Activated naive CD4-positive, alpha-beta T cell treated with Interleukin-2 at 50 U/mL for 16 hours (primary cell): ENCODE data around the gene TMUB2.

ENCODE experiments used
- DNase-seq: peaks from one replicate; pipeline ENCODE4 v3.0.0-alpha.2; 2020

TMUB2 gene

DNA sequence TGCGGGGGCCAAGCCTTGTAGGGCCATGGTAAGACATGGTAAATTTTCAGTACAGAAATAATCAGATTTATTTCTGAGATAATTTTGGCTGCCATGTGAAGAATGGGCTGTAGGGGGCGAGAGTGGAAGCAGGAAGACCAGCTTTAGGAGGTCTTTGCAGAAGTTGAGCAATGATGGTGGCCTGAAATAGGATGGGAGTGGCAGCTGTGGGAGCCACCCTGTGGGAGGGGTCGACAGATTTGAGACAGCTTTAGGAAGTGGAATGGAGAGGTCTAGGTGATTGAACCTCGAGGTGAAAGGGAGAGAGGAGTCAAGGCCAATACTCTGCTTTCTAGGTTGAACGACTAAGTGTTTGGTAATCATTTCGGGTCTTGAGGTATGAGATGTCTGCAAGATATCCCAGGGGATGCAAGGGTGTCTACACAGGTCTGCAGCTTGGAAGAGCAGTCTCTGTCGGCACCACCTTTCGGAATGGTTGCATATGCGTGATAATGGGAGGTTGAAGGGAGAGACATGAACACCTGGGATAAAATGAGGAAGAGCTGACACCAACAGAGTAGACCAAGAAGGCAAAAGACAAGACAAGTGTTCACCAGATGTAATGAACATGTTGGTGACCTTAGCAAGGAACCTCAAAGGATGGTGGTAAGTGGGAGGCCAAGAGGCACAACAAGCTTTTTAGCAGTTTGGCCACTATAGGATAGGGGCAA lies 17.1 kb downstream of the TMUB2 start:
- peak; percentile 47 for DNase-seq

DNA sequence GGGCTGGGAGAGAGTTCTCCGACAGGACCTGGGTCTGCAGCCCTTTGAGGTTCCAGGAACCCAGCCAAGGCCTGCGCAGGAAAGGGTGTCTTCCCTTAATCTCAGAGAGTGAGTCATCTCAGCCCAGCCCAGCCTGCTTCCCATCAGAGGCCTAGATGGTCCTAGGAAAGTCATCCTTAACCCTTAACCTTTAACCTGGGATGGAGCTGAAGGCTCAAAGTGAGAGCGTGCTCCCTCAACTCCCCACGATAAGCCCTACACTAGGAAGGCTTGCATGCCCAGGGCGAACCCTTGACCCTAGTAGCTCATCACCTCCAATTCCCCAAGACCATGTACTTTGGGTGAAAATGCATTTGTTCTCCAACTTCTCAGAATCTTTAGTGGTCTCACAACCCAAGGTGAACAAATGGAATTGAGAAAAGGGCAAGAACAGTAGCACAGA lies 17.7 kb downstream of the TMUB2 start:
- DNase-seq: no peak

DNA sequence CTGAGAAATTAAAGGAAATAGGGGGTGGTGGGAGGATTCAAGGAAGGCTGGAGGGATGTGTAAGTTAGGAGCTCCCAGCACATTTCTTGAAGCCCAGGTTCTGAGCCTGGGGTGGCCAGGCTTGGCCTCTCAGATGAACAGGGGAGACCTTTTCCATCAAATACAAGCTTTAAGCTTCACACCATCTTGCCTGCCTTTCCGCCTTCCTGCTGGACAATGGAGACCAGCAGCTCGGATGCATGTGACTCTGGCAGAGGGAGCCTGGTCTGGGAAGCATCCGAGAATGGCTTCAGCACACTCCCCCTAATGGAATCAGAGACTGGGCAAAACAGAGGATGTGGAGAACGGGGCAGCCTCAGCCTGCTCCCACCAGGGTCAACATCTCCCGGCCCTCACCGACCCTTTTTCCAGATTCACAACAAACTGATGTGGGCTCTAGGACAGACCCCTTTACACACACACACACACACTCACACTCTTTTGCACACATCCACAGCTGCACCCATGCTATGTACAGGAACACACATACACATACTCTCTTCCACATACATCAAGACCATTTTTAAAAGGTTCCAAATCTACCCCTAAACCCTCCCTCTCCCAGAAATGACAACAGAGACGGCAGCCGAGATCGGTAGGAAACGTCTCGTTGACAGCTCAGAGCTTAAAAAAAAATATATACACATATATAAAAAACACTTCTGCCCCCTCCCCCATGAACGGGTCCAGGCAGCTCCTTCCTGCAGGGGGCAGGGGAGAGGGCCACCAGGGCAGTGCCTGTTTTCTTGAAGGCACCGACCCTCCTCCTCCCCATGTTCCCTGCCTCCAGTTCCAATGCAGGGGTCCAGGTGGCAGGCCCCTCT lies 19.4 kb downstream of the TMUB2 start:
- no peak for DNase-seq

DNA sequence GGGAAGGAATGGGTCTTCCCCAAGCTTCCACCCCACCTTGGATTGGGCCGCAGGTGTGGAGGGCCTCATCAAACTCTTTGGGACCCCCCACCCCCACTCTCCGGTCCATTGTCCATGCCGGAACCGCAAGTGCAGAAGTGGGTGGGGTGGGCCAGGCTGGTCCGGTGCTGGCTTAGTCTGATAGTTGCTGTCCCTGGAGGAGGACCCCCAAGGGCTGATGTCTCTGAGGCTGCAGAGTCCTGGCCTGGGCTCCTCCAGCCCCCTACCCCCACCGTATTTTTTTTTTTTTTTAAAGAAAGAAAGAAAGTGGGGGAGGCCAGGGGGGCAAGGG lies 20.0 kb downstream of the TMUB2 start:
- no peak for DNase-seq

DNA sequence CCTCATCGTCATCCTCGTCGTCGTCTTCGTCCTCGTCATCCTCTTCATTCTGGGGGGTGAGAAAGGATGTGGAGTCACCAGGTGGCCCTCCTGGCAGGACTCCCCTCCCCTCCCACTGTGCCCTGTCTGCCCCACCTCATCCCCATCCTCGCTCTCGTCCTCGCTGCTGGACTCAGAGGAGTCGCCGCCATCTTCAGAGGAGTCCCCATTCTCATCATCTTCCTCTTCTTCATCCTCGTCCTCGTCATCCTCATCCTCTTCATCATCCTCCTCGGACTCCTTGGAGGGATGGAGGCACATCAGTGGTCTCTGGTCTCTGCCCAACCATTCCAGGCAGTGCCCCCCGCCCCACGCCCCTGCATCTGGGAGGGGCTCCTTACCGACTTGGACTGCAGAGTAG lies 20.5 kb downstream of the TMUB2 start:
- DNase-seq: no peak

DNA sequence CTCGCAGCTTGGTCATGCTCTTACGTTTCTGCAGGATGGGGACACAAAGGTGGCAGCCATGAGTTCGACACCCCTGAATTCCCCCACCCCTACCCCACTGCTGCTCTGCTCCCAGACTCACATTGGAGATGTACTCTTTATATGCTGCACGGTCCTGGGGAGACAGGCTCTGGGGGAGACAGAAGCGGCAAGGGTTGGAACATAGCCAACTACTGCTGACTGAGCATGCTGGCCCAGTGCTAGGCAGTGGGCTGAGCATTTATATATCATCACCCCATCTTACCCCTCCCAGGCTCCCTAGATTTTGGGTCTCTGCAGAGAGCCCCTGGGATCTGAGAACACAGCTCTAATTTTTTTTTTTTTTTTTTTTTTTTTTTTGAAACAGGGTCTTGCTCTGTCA lies 21.0 kb downstream of the TMUB2 start:
- no peak for DNase-seq

DNA sequence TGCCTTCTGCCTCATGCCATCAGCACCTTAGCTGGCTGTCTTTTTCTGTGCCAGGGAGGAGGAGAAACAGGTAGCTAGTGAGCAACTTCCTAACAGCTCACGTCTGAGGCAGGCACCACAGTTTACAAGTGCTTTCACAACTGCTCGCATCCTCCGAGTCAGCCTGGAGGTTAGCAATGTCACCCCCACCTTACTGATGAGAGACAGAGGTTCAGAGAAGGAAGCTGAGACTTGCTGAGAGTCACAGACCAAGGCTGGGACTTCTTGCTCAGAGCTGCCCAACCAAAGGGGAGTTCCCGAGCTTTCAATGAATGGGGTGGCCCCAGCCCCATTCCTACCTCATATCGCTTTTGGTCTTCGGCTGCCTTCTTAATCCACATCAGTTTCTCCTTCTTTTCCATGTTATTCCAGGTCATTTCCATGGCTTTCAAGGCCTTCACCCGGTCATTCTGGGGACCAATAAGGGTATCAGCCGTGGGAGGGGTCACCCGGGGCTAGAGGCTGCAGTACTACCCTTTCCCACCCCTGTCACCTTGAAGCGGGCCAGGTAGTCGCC lies 23.1 kb downstream of the TMUB2 start:
- DNase-seq: peak; percentile 46

DNA sequence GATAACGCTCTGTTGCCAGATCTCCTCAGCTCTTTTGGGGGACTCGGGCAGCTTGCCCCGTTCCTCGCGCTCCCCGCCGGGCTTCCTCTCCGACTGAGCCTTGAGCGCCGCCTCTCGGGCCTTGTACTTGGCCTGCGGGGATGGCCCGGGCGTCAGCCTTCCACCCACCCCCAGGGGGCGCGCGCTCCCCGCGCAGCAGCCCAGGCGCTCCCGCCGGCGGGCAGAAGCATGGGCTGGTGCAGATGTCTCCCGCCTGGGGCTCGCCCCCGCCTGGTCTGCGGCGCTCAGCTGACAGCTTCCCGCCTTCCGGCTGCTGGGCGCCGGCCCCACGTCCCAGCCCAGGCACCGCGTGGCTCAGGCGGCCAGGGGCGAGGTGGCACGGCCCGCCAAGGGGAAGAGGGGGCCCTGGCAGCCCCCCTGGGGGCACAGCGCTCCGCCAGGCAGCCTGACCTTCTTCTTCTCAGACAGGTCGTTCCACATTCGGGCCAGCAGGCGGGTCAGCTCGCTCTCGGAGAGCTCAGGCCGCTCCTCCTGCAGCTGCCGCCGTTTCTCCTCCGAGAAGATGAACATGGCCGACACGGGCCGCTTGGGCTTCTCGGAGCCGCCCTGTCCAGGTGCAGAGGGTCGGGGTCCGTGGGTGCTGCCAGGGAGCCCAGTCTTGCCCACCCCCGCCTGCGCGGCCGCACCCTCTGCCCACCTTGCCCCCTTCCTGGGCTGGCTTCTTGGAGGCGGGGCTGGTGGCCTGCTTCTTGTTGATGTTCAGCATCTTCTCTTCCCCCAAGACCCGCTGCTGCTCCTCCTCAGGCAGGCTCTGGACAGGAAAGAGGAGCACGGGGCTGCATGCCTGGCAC lies 23.8 kb downstream of the TMUB2 start:
- peak; percentile 91 for DNase-seq

DNA sequence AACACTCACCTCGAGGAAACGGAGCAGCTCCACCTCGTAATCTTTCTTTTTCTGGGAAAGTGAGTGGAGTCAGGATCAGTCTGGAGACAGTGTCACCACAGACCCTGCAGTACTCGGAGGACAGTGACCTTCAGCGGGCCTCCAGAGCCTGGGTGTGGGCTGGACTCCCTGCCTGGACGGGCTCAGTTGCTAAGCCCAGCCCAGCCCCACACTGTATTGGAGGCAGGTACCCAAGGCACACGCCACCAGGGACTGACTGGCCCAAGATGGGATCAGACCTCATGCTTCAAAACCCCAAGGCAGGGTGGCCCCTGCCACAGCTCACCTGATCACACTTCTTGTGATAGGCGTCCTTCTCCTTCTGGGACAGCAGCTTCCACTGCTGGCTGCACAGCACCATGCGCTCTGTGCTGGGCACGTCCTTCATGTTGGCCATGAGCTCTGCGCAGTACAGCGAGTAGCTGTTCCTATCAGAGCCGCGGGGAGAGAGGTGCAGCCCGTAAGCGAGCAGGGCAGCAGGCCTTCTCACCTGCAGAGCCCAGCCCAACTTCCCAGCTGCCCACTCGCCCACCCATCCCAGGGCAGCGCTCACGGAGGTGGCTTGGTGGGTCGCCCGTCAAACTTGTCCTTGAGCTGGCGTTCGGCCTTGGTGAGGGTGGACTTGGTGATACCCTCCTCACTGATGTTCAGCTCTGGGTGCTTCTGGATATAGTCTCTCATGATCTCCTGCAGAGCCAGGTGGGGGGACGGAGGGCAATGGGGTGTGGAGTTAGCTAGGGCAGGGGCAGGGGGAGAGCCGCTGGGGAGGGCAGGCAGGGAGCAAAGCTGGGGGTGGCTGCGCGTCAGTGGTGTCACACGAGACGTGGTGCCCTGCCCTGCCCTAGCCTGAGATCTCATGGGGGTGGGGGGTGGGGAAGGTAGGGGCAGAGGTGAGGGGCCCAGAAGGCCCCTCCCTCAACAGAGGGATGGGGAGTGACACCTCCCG lies 24.8 kb downstream of the TMUB2 start:
- no peak for DNase-seq

DNA sequence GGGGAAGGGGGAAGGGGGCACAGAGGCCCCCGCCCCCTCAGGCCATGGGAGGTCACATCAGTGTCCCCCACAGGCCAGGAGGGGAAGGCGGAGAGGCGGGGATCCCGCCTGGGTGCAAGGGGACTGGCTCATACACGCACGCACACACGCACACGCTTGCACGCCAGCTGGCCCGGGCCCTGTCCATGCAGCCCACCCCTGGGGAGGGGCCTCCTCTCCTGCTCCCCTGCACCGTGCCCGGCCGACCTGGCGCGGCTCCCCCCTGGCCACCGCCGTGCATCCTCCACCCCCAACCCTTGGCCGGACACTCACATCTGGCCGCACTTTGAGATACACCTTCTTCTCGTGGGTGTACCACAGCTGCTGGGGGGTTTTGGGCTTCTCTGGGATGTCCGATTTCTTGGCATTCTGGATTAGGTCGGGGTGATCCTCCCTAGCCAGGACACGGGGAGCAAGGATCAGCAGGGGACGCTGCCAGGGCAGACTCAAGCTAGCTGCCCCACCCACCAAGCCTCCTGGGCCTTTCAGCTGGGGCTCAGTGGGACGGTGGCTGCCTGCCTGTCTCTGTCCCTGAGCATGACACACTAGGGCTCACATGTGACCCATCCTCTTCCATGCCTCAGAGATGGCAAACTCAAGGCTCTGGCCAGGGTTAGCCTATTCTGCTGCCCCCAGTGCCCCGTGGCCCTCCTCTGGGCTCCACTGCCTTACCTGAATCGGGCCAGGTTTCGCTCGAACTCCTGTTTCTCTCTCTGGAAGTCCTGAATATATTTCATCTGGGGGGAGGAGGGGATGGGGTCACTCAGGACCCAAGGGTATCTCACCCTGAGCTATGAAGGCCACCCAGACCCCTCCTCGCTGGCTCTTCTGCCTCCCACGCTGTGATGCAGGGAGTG lies 26.0 kb downstream of the TMUB2 start:
- no peak for DNase-seq

DNA sequence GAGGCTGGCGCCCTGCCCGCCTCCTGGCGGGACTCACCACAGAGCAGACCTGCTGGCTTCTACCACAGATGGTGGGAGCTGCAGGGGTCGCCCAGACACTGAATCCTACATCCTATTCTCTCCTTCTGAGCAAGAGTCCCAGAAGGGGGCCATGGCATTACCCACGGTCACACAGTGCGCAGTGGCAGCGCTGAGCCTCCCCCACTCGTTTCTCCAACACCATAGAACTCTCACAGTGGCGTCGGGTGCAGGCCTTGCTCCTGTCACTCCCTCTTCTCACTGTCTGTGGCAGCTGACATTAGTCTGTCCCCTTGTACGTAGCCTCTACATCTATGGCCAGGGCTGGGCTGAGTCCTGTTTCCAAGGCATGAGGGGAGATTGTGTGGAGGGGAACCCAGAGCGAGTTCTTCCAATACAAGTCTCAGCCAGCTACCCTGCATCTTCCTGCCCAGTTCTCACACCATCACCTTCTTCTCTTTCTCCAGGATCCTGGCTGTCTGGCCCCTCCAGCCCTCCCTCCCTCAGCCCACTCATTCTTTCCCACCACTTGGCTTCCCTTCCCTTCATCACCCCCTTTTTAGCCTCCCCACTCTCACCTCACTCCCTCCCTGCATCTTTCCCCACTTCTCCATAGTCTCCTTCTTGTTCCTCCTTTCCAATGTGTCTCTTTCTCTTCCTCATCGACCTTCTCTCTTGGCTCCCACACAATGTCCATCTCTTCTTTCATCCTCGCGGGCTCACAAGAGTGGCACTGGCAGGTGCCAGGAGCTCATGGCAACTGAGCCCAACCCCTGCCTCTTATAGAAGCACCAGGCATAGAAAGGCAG lies 26.8 kb downstream of the TMUB2 start:
- DNase-seq: no peak

DNA sequence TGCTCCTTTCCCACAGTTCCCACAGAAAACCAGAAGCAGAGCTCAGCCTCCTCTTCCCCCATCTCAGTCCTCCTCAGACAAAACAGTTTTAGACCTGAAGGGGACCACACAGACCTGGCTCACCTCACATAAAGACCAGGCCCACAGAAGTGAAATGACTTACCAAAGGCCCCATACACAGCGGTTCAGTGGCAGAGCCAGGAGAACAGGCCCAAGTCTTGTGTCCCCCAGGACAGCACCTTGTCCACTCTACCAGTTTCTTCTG lies 27.4 kb downstream of the TMUB2 start:
- DNase-seq: no peak

DNA sequence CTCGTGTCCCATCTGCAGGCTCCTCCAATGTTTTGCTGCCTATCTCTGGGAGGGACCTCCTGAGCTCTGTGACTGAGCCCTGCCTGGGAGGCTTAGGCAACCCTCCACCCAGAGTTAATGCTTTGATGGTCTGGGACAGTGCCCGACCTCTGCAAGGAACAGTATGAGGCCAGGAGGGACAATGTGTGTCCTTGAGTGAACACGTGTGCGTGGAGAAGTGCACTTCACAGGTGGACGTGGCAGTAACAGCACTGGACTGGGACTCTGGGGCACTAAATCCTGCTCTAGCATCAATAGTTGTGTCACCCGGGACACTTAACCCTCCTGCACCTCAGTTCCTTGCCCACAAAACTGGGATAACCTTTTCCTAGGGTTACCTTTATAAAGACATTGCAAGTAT lies 28.1 kb downstream of the TMUB2 start:
- DNase-seq: no peak

DNA sequence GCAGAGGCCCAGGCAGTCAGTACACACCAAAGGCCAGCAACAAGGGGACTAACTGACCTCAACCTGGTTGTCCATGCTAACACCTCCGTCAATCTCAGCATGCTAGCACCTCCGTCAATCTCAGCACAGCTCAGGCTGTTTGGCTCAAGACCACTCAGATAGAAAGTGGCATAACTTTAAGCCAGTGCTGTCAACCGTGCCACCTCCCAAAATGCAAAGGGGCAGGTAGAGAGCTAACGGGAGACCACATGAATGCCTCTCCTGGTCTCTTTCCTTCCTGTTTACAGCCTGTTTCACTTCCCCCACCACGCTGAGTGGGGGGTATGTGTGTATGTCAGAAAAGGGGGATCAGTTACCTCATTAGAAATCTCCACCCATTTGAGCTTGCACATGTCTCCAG lies 29.4 kb downstream of the TMUB2 start:
- DNase-seq: no peak

DNA sequence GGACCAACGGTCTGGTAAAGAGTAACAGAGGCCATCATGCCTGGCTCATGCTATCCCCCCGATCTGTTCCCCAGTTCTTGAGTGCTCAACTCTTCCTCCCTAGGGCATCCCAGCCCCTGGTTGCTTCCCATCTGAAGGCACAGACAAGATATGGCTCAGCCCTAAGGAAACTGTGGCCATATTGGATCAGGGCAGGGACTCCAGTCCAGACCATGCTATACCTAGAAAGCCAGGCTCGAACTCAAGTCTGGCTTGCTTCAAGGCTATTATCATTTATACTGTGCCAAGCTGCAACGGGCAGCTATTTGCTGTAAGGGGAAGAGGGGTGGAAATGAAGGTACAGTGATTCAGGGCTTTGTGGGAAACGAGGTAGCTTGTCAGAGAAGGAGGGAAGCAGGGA lies 29.9 kb downstream of the TMUB2 start:
- DNase-seq: no peak

DNA sequence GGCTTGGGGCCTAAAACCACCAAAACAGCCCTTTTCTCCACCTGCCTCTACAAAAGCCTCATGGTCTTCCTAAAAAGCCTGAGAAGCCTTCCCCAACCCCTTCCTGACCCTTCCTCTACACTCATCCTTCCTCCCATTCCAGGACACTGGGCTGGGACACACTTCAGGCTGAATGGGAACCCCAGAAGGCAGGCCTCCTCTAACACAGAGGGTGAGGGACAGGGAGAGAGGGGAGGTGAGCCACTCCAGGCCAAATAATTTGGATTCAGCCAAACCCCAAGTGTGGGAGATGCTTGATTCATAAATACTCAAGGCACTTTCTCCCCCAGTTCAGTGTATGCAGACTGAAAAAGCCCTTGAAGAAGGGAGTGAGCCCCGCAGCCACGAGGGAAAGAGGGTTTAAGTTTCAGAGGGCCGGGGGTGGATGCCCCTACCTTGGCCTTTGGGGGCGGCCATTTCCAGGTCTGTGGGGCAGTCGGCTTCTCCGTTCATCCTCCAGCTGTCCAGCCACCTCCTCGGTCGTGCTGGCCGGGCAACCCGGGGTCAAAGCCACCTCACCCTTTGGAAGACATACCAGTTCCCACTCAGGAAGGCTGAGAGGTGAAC lies 31.1 kb downstream of the TMUB2 start:
- DNase-seq: no peak

DNA sequence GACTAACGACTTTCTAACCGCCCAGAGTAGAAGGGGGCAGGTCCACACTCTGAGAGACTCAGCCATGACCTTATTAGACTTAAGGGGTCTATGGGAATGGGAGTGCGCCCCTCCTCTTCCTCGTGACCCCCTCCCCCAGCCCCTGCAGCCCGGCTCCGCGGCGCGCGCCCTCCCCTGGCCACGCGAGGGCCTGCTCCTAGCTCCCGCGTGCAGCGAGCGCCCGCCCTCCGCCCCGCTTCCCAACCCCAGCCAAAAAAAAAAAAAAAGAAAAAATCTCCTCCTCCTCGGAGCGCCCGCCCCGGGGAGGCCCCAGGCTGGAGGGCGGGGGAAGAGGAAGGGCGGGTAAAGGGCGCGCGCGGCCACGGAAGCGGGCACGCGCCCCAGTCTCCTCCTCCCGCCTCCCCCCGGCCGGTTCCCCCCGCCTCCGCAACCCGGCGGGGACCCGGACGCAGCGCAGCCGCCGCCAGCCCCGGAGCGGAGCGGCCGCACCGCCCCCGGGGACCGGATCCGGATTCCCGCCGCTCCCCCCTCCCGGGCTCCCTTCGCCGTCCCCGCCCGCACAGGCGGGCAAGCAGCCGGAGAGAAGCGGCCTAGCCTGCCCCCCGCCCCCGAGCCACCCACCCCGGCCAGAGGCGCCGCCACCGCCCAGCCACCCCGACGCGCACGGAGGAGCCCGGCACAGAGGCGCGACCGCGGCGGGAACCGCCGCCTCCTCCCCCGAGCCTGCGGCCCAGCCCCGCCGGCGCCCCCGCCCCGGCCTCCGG lies 31.8 kb downstream of the TMUB2 start:
- DNase-seq: peak; percentile 85

DNA sequence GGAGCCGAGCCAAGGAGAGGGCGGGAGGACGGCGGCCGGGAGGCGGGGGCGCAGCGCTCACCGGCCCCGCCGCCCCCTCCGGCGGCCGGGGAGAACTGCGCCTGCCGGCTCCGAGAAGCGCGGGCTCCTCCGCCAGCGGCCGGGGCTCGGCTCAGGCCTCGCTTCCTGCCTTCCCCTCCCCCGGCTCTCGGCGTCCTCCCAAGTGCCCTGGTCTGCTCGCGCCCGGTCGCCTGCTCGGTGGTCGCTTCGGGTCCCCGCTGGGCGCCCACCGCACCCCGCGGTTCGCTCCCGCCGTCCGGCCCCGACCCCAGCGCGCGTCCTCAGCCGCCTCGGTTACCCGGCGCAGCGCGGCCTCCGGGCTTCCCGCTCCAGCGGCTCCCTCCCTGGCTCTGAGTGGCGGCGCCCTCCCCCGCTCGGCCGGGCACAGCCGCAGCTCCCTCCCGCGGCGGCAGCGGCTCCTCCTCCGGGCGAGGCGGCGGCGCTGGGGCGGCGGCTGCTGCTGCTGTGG lies 32.4 kb downstream of the TMUB2 start:
- DNase-seq: peak; percentile 73
